Activated B cell treated with CpG ODN at 0.5 μM for 24 hours (primary cell): Measurements from ENCODE around the gene TNNC1. TPM values are rescaled to one million over a fixed set of nuclear protein-coding genes. Genes with fewer than 3 reads are reported as not detected.

Experiments used
- ATAC-seq: fragments of 200-7000 bp; cut with Tn5 transposase; one replicate; pipeline ENCODE4 v1.10.0; 2021; ENCODE audit warnings: low read depth, mild to moderate bottlenecking, moderate library complexity
- CTCF ChIA-PET: fragments of 350-600 bp; sonication (Branson Sonifier 250); formaldehyde crosslinking; loops from one replicate; lab custom pipeline; 2021; ENCODE audit warnings: antibody characterized with exemption; lab: Charles Lee
- POLR2A ChIA-PET: fragments of 350-600 bp; sonication (Branson Sonifier 250); formaldehyde crosslinking; loops from one replicate; lab custom pipeline; 2021; ENCODE audit warnings: antibody characterized with exemption; lab: Charles Lee
- DNase-seq: peaks from one replicate; pipeline ENCODE4 v3.0.0; 2022
- H3K27ac Mint-ChIP-seq: one replicate; pipeline ENCODE4 v1.8.0; 2020; ENCODE audit warnings: mixed read lengths
- H3K27me3 Mint-ChIP-seq: one replicate; pipeline ENCODE4 v1.8.0; 2021; ENCODE audit warnings: mixed read lengths
- H3K36me3 Mint-ChIP-seq: one replicate; pipeline ENCODE4 v1.8.0; 2021; ENCODE audit warnings: low read depth, mixed read lengths
- H3K4me1 Mint-ChIP-seq: one replicate; pipeline ENCODE4 v1.8.0; 2021; ENCODE audit warnings: mixed read lengths
- H3K4me3 Mint-ChIP-seq: one replicate; pipeline ENCODE4 v1.8.0; 2020; ENCODE audit warnings: mild to moderate bottlenecking, mixed read lengths
- H3K9me3 Mint-ChIP-seq: one replicate; pipeline ENCODE4 v1.8.0; 2020; ENCODE audit warnings: mixed read lengths
- CTCF ChIP-seq: fragments of 200-600 bp; IDR thresholded peaks from one replicate; pipeline ENCODE4 v1.8.0; 2022; ENCODE audit warnings: antibody characterized with exemption, mild to moderate bottlenecking
- intact Hi-C: fragments of 100-400 bp; cut with micrococcal nuclease; formaldehyde crosslinking; loops from one replicate; pipeline ENCODE4 v1.15.1; 2024
- total RNA-seq: library from RNA; stranded (reverse); gene quantifications from 2 replicates; pipeline ENCODE4 v1.2.3, GENCODE V29; 2022

TNNC1 gene
- total RNA-seq, 1 donor from 2014 or later = not detected

- CTCF ChIA-PET = interaction anchor here (1.1 to 2.7 kb wide), 2 partner anchors 9 to 44 kb away, joined by 3 to 9 read pairs; no protein-coding TSS in a partner anchor
- peak overlapping the region; percentile 91 for H3K4me3 Mint-ChIP-seq
- ATAC-seq (no peak), DNase-seq (no peak)
- H3K27ac Mint-ChIP-seq = peak overlapping the region; percentile 70
- H3K9me3 Mint-ChIP-seq = no peaks in the 10 kb centered on the region
- H3K4me1 Mint-ChIP-seq = peaks cover 40% of the 10 kb centered on the region
- intact Hi-C loops = loop anchor here (5.0 kb wide), 2 partner anchors 251 to 474 kb away; partner anchors contain the start of genes ACY1, GLT8D1 and SPCS1
- H3K27me3 Mint-ChIP-seq = no peaks in the 10 kb centered on the region
- no peak for TF ChIP-seq CTCF
- POLR2A ChIA-PET = interaction anchor here (0.5 to 1.4 kb wide), 2 partner anchors 218 to 287 kb away, joined by 4 to 7 read pairs; no protein-coding TSS in a partner anchor
- H3K36me3 Mint-ChIP-seq = peaks cover 44% of the 10 kb centered on the region
Observed at GRCh38 chr3:52456800-52457183, 3.0 kb upstream of the TNNC1 start.

GRCh38 chr3:52456169-52456799 is 2.4 kb upstream of the TNNC1 start:
- TF ChIP-seq CTCF = no peak
- intact Hi-C loops = loop anchor here (5.0 kb wide), 2 partner anchors 251 to 474 kb away; partner anchors contain the start of genes ACY1, GLT8D1 and SPCS1
- Mint-ChIP-seq H3K27ac (peak overlapping the region; percentile 91), H3K4me1 (peaks cover 40% of the 10 kb centered on the region), H3K4me3 (peak overlapping the region; percentile 91), H3K27me3 (no peaks in the 10 kb centered on the region), H3K9me3 (no peaks in the 10 kb centered on the region), H3K36me3 (peaks cover 41% of the 10 kb centered on the region)
- POLR2A ChIA-PET = interaction anchor here (0.5 to 1.4 kb wide), 4 partner anchors 42 to 286 kb away, joined by 3 to 7 read pairs (median 4); no protein-coding TSS in a partner anchor
- CTCF ChIA-PET = interaction anchor here (1.1 to 2.7 kb wide), 2 partner anchors 8 to 44 kb away, joined by 3 to 9 read pairs; no protein-coding TSS in a partner anchor
- no peak for DNase-seq
- ATAC-seq = no peak

GRCh38 chr3:52455283-52456168 is 1.7 kb upstream of the TNNC1 start, which contains the start of gene NISCH:
Gene NISCH, plus strand, starts transcription at chr3:52455604. Its CDS starts 38 bp downstream, at chr3:52455642.
- ChIA-PET POLR2A (interaction anchor here (0.6 to 0.9 kb wide), 3 partner anchors 43 to 235 kb away, joined by 3 to 5 read pairs (median 5); no protein-coding TSS in a partner anchor), CTCF (no interaction called here)
- ATAC-seq (peak; percentile 96), DNase-seq (peak; percentile 98)
- H3K36me3 Mint-ChIP-seq = peaks cover 35% of the 10 kb centered on the region
- peak within 1 kb of the TSS; percentile 91 for H3K27ac Mint-ChIP-seq
- no peak for TF ChIP-seq CTCF
- H3K4me1 Mint-ChIP-seq = peaks cover 40% of the 10 kb centered on the region
- H3K9me3 Mint-ChIP-seq = no peaks in the 10 kb centered on the region
- no peaks in the 10 kb centered on the region for H3K27me3 Mint-ChIP-seq
- intact Hi-C loops = loop anchor here (1.0 to 5.0 kb wide), 5 partner anchors 10 to 473 kb away; partner anchors contain the start of genes ACY1, GLT8D1, SEMA3G and SPCS1
- H3K4me3 Mint-ChIP-seq = peak within 1 kb of the TSS; percentile 91

- no peaks in the 10 kb centered on the region for H3K27me3 Mint-ChIP-seq
- H3K27ac Mint-ChIP-seq = peak overlapping the region; percentile 89
- no peak for TF ChIP-seq CTCF
- DNase-seq (no peak), ATAC-seq (no peak)
- H3K36me3 Mint-ChIP-seq = peaks cover 30% of the 10 kb centered on the region
- peaks cover 40% of the 10 kb centered on the region for H3K4me1 Mint-ChIP-seq
- no peaks in the 10 kb centered on the region for H3K9me3 Mint-ChIP-seq
- intact Hi-C loops = loop anchor here (1.0 to 5.0 kb wide), 5 partner anchors 10 to 473 kb away; partner anchors contain the start of genes ACY1, GLT8D1, SEMA3G and SPCS1
- ChIA-PET CTCF (no interaction called here), POLR2A (interaction anchor here (0.8 to 0.9 kb wide), 2 partner anchors 44 to 459 kb away, joined by 5 read pairs; no protein-coding TSS in a partner anchor)
- H3K4me3 Mint-ChIP-seq = peak overlapping the region; percentile 91
Observed at GRCh38 chr3:52454938-52455282, 1.1 kb upstream of the TNNC1 start.
